Sigmoid colon (tissue), 4 donors: ENCODE data around the gene GRID1.

ENCODE experiments used
- EP300 ChIP-seq, 4 donors: sonication (generic); formaldehyde crosslinking; IDR thresholded peaks; one replicate each; pipeline ENCODE4 v1.6.1; 2017; ENCODE audit warnings: antibody characterized with exemption in 4 of 4
- POLR2A ChIP-seq, 2 donors: fragments of 450-650 bp; IDR thresholded peaks; one replicate each; pipeline ENCODE4 v1.6.1; 2016; ENCODE audit warnings: antibody characterized with exemption in 2 of 2, mild to moderate bottlenecking in 2 of 2, moderate library complexity in 2 of 2
- TF ChIP-seq, protein P1 (sequence below), 4 experiments: fragments of 450-650 bp in 3 of 4; fragments of 200-600 bp in 1 of 4; IDR thresholded peaks; one replicate each; pipeline ENCODE4 v1.5.1; 2016 to 2019; ENCODE audit warnings: antibody characterized with exemption in 4 of 4, mild to moderate bottlenecking in 3 of 4, moderate library complexity in 2 of 4

DNA sequence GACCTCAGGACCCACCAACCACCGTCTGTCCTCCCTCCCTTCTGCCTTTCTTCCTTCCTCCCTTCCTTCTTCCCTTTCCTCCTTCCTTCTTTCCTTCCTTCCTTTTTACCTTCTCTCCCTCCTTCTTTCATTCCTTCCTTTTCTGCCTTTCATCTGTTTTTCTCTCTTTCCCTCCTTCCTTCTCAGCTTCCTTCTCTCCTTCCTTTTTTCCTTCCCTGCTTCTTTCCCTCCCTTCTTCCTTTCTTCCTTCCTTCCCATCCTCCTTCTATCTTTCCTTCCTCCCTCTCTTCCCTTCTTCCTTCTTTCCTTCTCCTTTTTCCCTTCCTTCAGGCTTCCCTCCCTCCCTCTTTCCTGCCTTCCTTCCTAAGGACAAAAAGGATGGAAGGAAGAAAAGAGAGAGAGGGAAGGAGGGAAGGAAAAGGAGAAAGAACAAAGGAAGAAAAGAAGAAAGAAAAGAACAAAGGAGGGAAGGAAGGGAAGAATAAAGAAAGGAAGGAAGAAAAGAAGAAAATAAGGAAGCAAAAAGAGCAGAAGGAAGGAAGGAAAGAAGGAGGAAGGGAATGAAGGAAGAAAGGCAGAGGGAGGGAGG, 405.0 kb downstream of the GRID1 start:
- TF ChIP-seq POLR2A (IDR thresholded peaks at IDR 0.05) (no peak), EP300 (IDR thresholded peaks at IDR 0.05) (no peak)
- TF ChIP-seq, protein P1, sequence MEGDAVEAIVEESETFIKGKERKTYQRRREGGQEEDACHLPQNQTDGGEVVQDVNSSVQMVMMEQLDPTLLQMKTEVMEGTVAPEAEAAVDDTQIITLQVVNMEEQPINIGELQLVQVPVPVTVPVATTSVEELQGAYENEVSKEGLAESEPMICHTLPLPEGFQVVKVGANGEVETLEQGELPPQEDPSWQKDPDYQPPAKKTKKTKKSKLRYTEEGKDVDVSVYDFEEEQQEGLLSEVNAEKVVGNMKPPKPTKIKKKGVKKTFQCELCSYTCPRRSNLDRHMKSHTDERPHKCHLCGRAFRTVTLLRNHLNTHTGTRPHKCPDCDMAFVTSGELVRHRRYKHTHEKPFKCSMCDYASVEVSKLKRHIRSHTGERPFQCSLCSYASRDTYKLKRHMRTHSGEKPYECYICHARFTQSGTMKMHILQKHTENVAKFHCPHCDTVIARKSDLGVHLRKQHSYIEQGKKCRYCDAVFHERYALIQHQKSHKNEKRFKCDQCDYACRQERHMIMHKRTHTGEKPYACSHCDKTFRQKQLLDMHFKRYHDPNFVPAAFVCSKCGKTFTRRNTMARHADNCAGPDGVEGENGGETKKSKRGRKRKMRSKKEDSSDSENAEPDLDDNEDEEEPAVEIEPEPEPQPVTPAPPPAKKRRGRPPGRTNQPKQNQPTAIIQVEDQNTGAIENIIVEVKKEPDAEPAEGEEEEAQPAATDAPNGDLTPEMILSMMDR (IDR thresholded peaks at IDR 0.05): no peak
